Measurements from ENCODE around the gene CHD5.
"Not testable (repeated sequence)": the region's sequence is repeated elsewhere in the genome, so short reads cannot be mapped to it uniquely, and the experiment has no call there.

CHD5 gene

DNA sequence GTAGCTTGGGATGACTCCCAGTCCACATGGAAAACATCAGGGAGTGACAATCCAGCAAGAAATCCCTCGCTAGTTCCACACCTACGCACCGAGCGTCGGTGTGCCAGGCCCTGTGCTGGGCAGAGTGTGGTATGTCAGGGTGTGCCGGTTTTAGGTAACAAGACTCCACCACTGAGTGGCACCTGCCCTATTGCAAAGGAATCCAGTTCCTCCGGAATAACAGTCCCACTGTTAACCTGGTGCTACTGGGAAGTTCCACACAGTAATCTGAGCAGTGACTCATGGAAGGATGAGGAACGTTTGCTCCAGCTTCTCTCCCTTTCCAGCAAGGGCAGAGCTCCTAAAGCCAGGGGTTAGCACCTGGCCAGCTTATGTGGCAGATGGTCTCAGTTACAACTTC lies 40.1 kb upstream of the CHD5 start:
- no peak overlapping the region for H3K4me3 ChIP-seq (ENCODE audit: low read length, poor library complexity, severe bottlenecking)

GRCh38 chr1:6219641-6220040 lies 39.5 kb upstream of the CHD5 start:
- not testable (repeated sequence) for H3K9me2 ChIP-seq (replicated peaks; ENCODE audit: low read depth, low read length); H3F3A ChIP-seq (ENCODE audit: low read depth); H2AFZ ChIP-seq (ENCODE audit: low read length); H3K4me3 ChIP-seq (ENCODE audit: low read length, poor library complexity, severe bottlenecking); H3K9ac ChIP-seq (ENCODE audit: low read depth, low read length, poor library complexity, severe bottlenecking); H4K20me1 ChIP-seq (ENCODE audit: insufficient read depth, low read length, poor library complexity, severe bottlenecking); H3K9me3 ChIP-seq (ENCODE audit: insufficient read depth, low read depth, low read length); H3K4me1 ChIP-seq (ENCODE audit: insufficient read depth, low read length, poor library complexity, severe bottlenecking); H3K27me3 ChIP-seq (ENCODE audit: insufficient read depth, low read length, poor library complexity, severe bottlenecking); H3K79me2 ChIP-seq (ENCODE audit: insufficient read depth, low read length); H3K4me2 ChIP-seq (ENCODE audit: low read depth, low read length, poor library complexity, severe bottlenecking)
- peaks cover 17% of the 10 kb centered on the region; the same call in 1 of the 2 replicates for H3K36me3 ChIP-seq (ENCODE audit: insufficient read depth, low read length)

More for the DNA sequence above, 40.1 kb upstream of the CHD5 start:
- no peak overlapping the region for H2AFZ ChIP-seq (ENCODE audit: low read length)
- H3K9ac ChIP-seq (ENCODE audit: low read depth, low read length, poor library complexity, severe bottlenecking), result no peak overlapping the region
- no peaks in the 10 kb centered on the region for H3K9me2 ChIP-seq (replicated peaks; ENCODE audit: low read depth, low read length)
- peaks cover 23% of the 10 kb centered on the region; the same call in 1 of the 2 replicates for H3K36me3 ChIP-seq (ENCODE audit: insufficient read depth, low read length)
- no peaks in the 10 kb centered on the region for H4K20me1 ChIP-seq (ENCODE audit: insufficient read depth, low read length, poor library complexity, severe bottlenecking)
- TF ChIP-seq CTCF (conservative IDR thresholded peaks at IDR 0.05; ENCODE audit: low read length) (no peak), EZH2phosphoT487 (IDR thresholded peaks at IDR 0.05; ENCODE audit: borderline replicate concordance) (no peak)
- H3K4me2 ChIP-seq (ENCODE audit: low read depth, low read length, poor library complexity, severe bottlenecking), result no peak overlapping the region
- H3F3A ChIP-seq (ENCODE audit: low read depth), result no peaks in the 10 kb centered on the region
- H3K9me3 ChIP-seq (ENCODE audit: insufficient read depth, low read depth, low read length), result no peaks in the 10 kb centered on the region
- no peaks in the 10 kb centered on the region for H3K4me1 ChIP-seq (ENCODE audit: insufficient read depth, low read length, poor library complexity, severe bottlenecking)
- no peaks in the 10 kb centered on the region for H3K27me3 ChIP-seq (ENCODE audit: insufficient read depth, low read length, poor library complexity, severe bottlenecking)
- no peaks in the 10 kb centered on the region for H3K79me2 ChIP-seq (ENCODE audit: insufficient read depth, low read length)

DNA sequence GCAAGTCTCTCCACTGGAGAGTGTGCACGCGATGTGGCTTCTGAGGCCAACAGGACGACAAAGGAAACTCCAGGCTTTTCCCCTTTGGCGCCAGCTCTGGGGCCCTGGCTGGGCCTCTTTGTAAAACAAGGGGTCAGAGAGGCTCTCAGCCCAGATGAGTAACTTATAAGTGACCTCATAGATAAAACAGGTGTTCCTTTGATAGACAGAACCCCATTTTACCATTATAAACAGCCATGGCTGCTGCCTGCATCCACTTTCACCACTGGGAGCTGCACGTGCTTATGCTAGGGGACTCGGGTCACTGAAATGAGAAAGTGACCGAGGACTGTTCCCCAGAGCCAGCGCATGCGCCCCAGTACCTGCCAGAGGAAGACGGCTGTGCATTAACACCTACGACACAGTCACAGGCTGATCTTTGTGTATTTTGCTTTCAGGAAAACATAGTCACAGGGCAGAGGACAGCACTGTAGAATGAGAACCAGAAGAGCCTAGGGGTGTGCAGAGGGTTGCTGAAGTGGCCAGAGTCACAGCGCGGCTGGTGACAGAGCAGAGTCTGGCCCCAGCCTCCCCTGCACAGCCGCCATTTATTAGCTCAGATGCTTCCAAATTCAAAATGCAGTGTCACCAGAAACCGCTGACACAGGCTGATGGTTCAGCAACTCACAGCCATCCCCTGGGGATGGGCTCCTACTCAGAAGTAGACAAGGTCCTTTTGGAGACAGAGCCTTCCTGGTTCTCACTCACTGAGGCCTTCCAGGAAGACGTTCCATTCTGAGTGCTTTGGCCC lies 38.4 kb upstream of the CHD5 start:
- H3K4me2 ChIP-seq (ENCODE audit: low read depth, low read length, poor library complexity, severe bottlenecking), result no peak overlapping the region
- H3K36me3 ChIP-seq (ENCODE audit: insufficient read depth, low read length), result peaks cover 6% of the 10 kb centered on the region; the same call in 1 of the 2 replicates
- H3K4me3 ChIP-seq (ENCODE audit: low read length, poor library complexity, severe bottlenecking), result no peak overlapping the region
- no peaks in the 10 kb centered on the region for H3K4me1 ChIP-seq (ENCODE audit: insufficient read depth, low read length, poor library complexity, severe bottlenecking)
- H4K20me1 ChIP-seq (ENCODE audit: insufficient read depth, low read length, poor library complexity, severe bottlenecking), result no peaks in the 10 kb centered on the region
- H3K9ac ChIP-seq (ENCODE audit: low read depth, low read length, poor library complexity, severe bottlenecking), result no peak overlapping the region
- TF ChIP-seq EZH2phosphoT487 (IDR thresholded peaks at IDR 0.05; ENCODE audit: borderline replicate concordance) (no peak), CTCF (conservative IDR thresholded peaks at IDR 0.05; ENCODE audit: low read length) (no peak)
- no peaks in the 10 kb centered on the region for H3F3A ChIP-seq (ENCODE audit: low read depth)
- no peak overlapping the region for H2AFZ ChIP-seq (ENCODE audit: low read length)
- no peaks in the 10 kb centered on the region for H3K9me3 ChIP-seq (ENCODE audit: insufficient read depth, low read depth, low read length)
- no peaks in the 10 kb centered on the region for H3K27me3 ChIP-seq (ENCODE audit: insufficient read depth, low read length, poor library complexity, severe bottlenecking)
- H3K79me2 ChIP-seq (ENCODE audit: insufficient read depth, low read length), result no peaks in the 10 kb centered on the region
- H3K9me2 ChIP-seq (replicated peaks; ENCODE audit: low read depth, low read length), result no peaks in the 10 kb centered on the region

All from Loucy (cell line).